ENCODE results near the gene CARS1. TPM values are rescaled to one million over a fixed set of nuclear protein-coding genes. Genes with fewer than 3 reads are reported as not detected.

The CARS1 gene
- total RNA-seq, 1 donor = 106 TPM

GRCh38 chr11:3042496-3043314 is 14.5 kb downstream of the CARS1 start:
- H3K27ac ChIP-seq (ENCODE audit: low read depth, low read length) = peak overlapping the region; percentile 47
- H3K27me3 ChIP-seq (ENCODE audit: insufficient read depth, low read length) = no peaks in the 10 kb centered on the region
- H3K9me3 ChIP-seq (ENCODE audit: low read depth, low read length) = no peaks in the 10 kb centered on the region
- TF ChIP-seq CTCF (IDR thresholded peaks at IDR 0.05; ENCODE audit: extremely low read depth, low read depth, low read length) = no peak
- H3K79me2 ChIP-seq (ENCODE audit: insufficient read depth, low read length) = peaks cover 73% of the 10 kb centered on the region
- H3K4me3 ChIP-seq (ENCODE audit: insufficient read depth, low read length) = no peak overlapping the region
- H3K4me2 ChIP-seq (ENCODE audit: insufficient read depth, low read length) = no peak overlapping the region
- H2AFZ ChIP-seq (ENCODE audit: low read length) = no peak overlapping the region
- peaks cover 16% of the 10 kb centered on the region for H3K4me1 ChIP-seq (ENCODE audit: insufficient read depth, low read length)
- DNase-seq (ENCODE audit: insufficient read length, low spot score, missing footprints) = peak; percentile 58
- H3K36me3 ChIP-seq (ENCODE audit: insufficient read depth, low read length) = peaks cover 70% of the 10 kb centered on the region
- H4K20me1 ChIP-seq (ENCODE audit: insufficient read depth, low read length) = peaks cover 56% of the 10 kb centered on the region

- no peaks in the 10 kb centered on the region for H3K27me3 ChIP-seq (ENCODE audit: insufficient read depth, low read length)
- H3K4me2 ChIP-seq (ENCODE audit: insufficient read depth, low read length) = no peak overlapping the region
- H2AFZ ChIP-seq (ENCODE audit: low read length) = no peak overlapping the region
- H3K27ac ChIP-seq (ENCODE audit: low read depth, low read length) = no peak overlapping the region
- DNase-seq (ENCODE audit: insufficient read length, low spot score, missing footprints) = peak; percentile 87
- H3K4me3 ChIP-seq (ENCODE audit: insufficient read depth, low read length) = no peak overlapping the region
- H3K4me1 ChIP-seq (ENCODE audit: insufficient read depth, low read length) = peaks cover 16% of the 10 kb centered on the region
- peaks cover 71% of the 10 kb centered on the region for H3K36me3 ChIP-seq (ENCODE audit: insufficient read depth, low read length)
- H4K20me1 ChIP-seq (ENCODE audit: insufficient read depth, low read length) = peaks cover 55% of the 10 kb centered on the region
- H3K9me3 ChIP-seq (ENCODE audit: low read depth, low read length) = no peaks in the 10 kb centered on the region
- peaks cover 69% of the 10 kb centered on the region for H3K79me2 ChIP-seq (ENCODE audit: insufficient read depth, low read length)
- no peak for TF ChIP-seq CTCF (IDR thresholded peaks at IDR 0.05; ENCODE audit: extremely low read depth, low read depth, low read length)
Observed at GRCh38 chr11:3041699-3042441, 15.4 kb downstream of the CARS1 start.

GRCh38 chr11:3040881-3041280 is 16.3 kb downstream of the CARS1 start:
- Histone ChIP-seq H3K36me3 (ENCODE audit: insufficient read depth, low read length) (peaks cover 72% of the 10 kb centered on the region), H3K27me3 (ENCODE audit: insufficient read depth, low read length) (no peaks in the 10 kb centered on the region), H3K4me1 (ENCODE audit: insufficient read depth, low read length) (peaks cover 16% of the 10 kb centered on the region), H2AFZ (ENCODE audit: low read length) (no peak overlapping the region), H3K4me2 (ENCODE audit: insufficient read depth, low read length) (no peak overlapping the region), H3K4me3 (ENCODE audit: insufficient read depth, low read length) (no peak overlapping the region), H3K9me3 (ENCODE audit: low read depth, low read length) (no peaks in the 10 kb centered on the region), H4K20me1 (ENCODE audit: insufficient read depth, low read length) (peaks cover 52% of the 10 kb centered on the region), H3K79me2 (ENCODE audit: insufficient read depth, low read length) (peaks cover 63% of the 10 kb centered on the region), H3K27ac (ENCODE audit: low read depth, low read length) (no peak overlapping the region)
- TF ChIP-seq CTCF (IDR thresholded peaks at IDR 0.05; ENCODE audit: extremely low read depth, low read depth, low read length) = no peak
- DNase-seq (ENCODE audit: insufficient read length, low spot score, missing footprints) = peak; percentile 23

GRCh38 chr11:3037945-3038271 is 19.3 kb downstream of the CARS1 start:
- H3K79me2 ChIP-seq (ENCODE audit: insufficient read depth, low read length) = peaks cover 44% of the 10 kb centered on the region
- H3K36me3 ChIP-seq (ENCODE audit: insufficient read depth, low read length) = peaks cover 83% of the 10 kb centered on the region
- peaks cover 29% of the 10 kb centered on the region for H4K20me1 ChIP-seq (ENCODE audit: insufficient read depth, low read length)
- H2AFZ ChIP-seq (ENCODE audit: low read length) = no peak overlapping the region
- no peak overlapping the region for H3K4me3 ChIP-seq (ENCODE audit: insufficient read depth, low read length)
- H3K9me3 ChIP-seq (ENCODE audit: low read depth, low read length) = no peaks in the 10 kb centered on the region
- no peak overlapping the region for H3K4me2 ChIP-seq (ENCODE audit: insufficient read depth, low read length)
- no peak overlapping the region for H3K27ac ChIP-seq (ENCODE audit: low read depth, low read length)
- TF ChIP-seq CTCF (IDR thresholded peaks at IDR 0.05; ENCODE audit: extremely low read depth, low read depth, low read length) = no peak
- H3K27me3 ChIP-seq (ENCODE audit: insufficient read depth, low read length) = no peaks in the 10 kb centered on the region
- peaks cover 2% of the 10 kb centered on the region for H3K4me1 ChIP-seq (ENCODE audit: insufficient read depth, low read length)
- peak; percentile 35 for DNase-seq (ENCODE audit: insufficient read length, low spot score, missing footprints)

Measured in osteoblast (primary cell).